ENCODE data around the gene TMEM80. TPM values are rescaled to one million over a fixed set of nuclear protein-coding genes. Genes with fewer than 3 reads are reported as not detected.

The TMEM80 gene
- total RNA-seq, 2 experiments from 2014 or later: 9.5 to 9.8 TPM

DNA sequence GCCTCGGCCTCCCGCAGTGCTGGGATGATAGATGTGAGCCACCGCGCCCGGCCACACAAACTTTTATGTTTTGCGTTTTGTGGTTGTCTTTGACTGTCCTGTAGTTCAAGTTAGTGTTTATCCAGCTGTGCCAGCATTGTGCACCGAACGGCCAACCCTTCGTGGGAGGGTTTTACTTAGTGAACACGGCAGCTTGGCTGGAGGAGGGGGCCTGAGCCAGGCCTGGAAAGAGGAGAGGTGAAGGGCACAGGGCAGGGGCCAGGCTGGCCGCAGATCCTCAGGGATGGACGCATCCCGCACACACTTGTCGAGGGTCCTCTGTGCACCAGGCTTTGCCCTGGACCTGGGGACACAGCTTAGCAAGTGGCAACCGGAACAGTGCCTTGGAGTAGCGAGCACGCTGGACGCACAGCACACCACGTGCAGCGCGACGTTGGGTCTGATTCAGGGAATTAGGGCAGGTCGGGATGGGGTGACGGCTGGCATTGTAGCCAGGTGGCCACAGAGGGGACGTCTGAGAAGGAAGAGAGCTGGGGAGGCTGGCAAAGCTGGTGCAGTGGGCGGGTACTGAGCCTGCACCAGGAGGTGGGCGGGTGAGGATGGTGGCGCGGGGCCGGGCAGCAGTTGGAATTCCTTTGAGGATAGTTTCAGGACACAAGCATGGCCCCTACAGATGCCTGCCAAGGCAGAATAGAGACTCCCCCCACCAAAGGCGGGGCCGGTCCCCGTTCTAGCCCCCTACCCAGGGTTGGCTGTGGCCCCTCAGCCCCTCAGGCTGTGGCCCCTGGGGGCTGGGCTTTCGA is 23.8 kb downstream of the TMEM80 start:
- intact Hi-C loops (cut with micrococcal nuclease): loop anchor here (5.0 kb wide), 1 partner anchor 182 kb away; the partner anchor contains the start of genes HRAS and LRRC56

GRCh38 chr11:720017-720641 is 24.5 kb downstream of the TMEM80 start:
- CTCF ChIA-PET: interaction anchor here (1.1 to 10.1 kb wide), 5 partner anchors 10 to 201 kb away, joined by 3 to 129 read pairs (median 5); partner anchors contain the start of gene TMEM80
- peaks cover 14% of the 10 kb centered on the region for H3K27me3 Mint-ChIP-seq
- DNase-seq: no peak
- H3K36me3 Mint-ChIP-seq: no peaks in the 10 kb centered on the region
- peak overlapping the region; percentile 3 for H3K4me3 Mint-ChIP-seq
- H3K4me1 Mint-ChIP-seq (ENCODE audit: low read depth): peaks cover 12% of the 10 kb centered on the region
- H3K27ac Mint-ChIP-seq: no peak overlapping the region
- peaks cover 3% of the 10 kb centered on the region for H3K9me3 Mint-ChIP-seq
- intact Hi-C loops (cut with micrococcal nuclease): loop anchor here (5.0 kb wide), 1 partner anchor 183 kb away; the partner anchor contains the start of genes HRAS and LRRC56
- POLR2A ChIA-PET: no interaction called here

More for the DNA sequence above, 23.8 kb downstream of the TMEM80 start:
- H3K9me3 Mint-ChIP-seq: peaks cover 3% of the 10 kb centered on the region
- ChIA-PET CTCF (interaction anchor here (0.9 to 10.1 kb wide), 5 partner anchors 9 to 165 kb away, joined by 3 to 129 read pairs (median 4); no protein-coding TSS in a partner anchor), POLR2A (no interaction called here)
- H3K4me1 Mint-ChIP-seq (ENCODE audit: low read depth): peaks cover 10% of the 10 kb centered on the region
- no peaks in the 10 kb centered on the region for H3K36me3 Mint-ChIP-seq
- H3K4me3 Mint-ChIP-seq: peak overlapping the region; percentile 17
- no peak overlapping the region for H3K27ac Mint-ChIP-seq
- DNase-seq: no peak
- peaks cover 14% of the 10 kb centered on the region for H3K27me3 Mint-ChIP-seq

- intact Hi-C loops (cut with micrococcal nuclease): loop anchor here (5.0 kb wide), 1 partner anchor 183 kb away; the partner anchor contains the start of genes HRAS and LRRC56
- Mint-ChIP-seq H3K27ac (no peak overlapping the region), H3K9me3 (no peaks in the 10 kb centered on the region), H3K27me3 (peaks cover 14% of the 10 kb centered on the region), H3K4me1 (ENCODE audit: low read depth) (peaks cover 12% of the 10 kb centered on the region), H3K4me3 (no peak overlapping the region), H3K36me3 (no peaks in the 10 kb centered on the region)
- peak; percentile 67 for DNase-seq
- ChIA-PET POLR2A (no interaction called here), CTCF (interaction anchor here (1.1 to 10.1 kb wide), 5 partner anchors 11 to 202 kb away, joined by 3 to 129 read pairs (median 5); partner anchors contain the start of gene TMEM80)
These were observed 25.1 kb downstream of the TMEM80 start for GRCh38 chr11:720642-721246.

- DNase-seq: no peak
- ChIA-PET CTCF (interaction anchor here (1.0 to 10.1 kb wide), 5 partner anchors 25 to 167 kb away, joined by 4 to 129 read pairs (median 38); partner anchors contain the start of genes DEAF1 and TMEM80), POLR2A (interaction anchor here (1.0 kb wide), 1 partner anchor 26 kb away, joined by 4 read pairs; the partner anchor contains the start of genes DEAF1 and TMEM80)
- H3K4me1 Mint-ChIP-seq (ENCODE audit: low read depth): peaks cover 12% of the 10 kb centered on the region
- H3K36me3 Mint-ChIP-seq: no peaks in the 10 kb centered on the region
- no peak overlapping the region for H3K27ac Mint-ChIP-seq
- no peaks in the 10 kb centered on the region for H3K9me3 Mint-ChIP-seq
- H3K27me3 Mint-ChIP-seq: peaks cover 14% of the 10 kb centered on the region
- intact Hi-C loops (cut with micrococcal nuclease): loop anchor here (5.0 kb wide), 1 partner anchor 184 kb away; the partner anchor contains the start of genes HRAS and LRRC56
- no peak overlapping the region for H3K4me3 Mint-ChIP-seq
These were observed 25.7 kb downstream of the TMEM80 start for GRCh38 chr11:721247-721740.

DNA sequence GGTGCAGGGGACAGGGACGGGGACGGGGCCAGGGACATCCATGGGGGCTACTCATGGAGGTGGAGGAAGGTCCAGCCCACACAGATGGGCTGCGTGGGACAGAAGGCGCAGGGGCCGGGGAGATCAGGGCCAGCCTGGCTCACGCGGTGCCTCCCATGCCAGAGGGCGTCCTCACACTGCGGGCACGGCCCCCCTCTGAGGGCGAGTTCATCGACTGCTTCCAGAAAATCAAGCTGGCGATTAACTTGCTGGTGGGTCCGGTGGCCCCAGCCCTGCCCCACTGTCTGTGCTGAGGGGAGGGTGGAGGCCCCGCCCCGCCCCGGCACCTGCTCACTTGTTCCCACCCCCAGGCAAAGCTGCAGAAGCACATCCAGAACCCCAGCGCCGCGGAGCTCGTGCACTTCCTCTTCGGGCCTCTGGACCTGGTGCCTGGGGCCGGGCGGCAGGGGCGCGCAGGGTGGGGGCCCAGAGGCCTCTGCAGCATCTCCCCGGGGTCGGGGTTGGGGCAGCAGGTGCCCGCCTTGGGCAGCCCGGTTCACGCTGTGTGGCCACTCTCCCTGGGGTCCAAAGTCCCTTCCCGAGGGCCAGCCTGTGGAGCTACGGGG is 26.2 kb downstream of the TMEM80 start:
- DNase-seq: peak; percentile 62
- H3K4me3 Mint-ChIP-seq: no peak overlapping the region
- H3K9me3 Mint-ChIP-seq: no peaks in the 10 kb centered on the region
- no peak overlapping the region for H3K27ac Mint-ChIP-seq
- CTCF ChIA-PET: interaction anchor here (1.0 to 10.1 kb wide), 7 partner anchors 25 to 167 kb away, joined by 3 to 129 read pairs (median 10); partner anchors contain the start of genes DEAF1 and TMEM80
- POLR2A ChIA-PET: interaction anchor here (1.0 kb wide), 1 partner anchor 26 kb away, joined by 4 read pairs; the partner anchor contains the start of genes DEAF1 and TMEM80
- no peaks in the 10 kb centered on the region for H3K36me3 Mint-ChIP-seq
- intact Hi-C loops (cut with micrococcal nuclease): loop anchor here (2.0 to 5.0 kb wide), 2 partner anchors 75 to 185 kb away; partner anchors contain the start of genes HRAS and LRRC56
- peaks cover 15% of the 10 kb centered on the region for H3K4me1 Mint-ChIP-seq (ENCODE audit: low read depth)
- H3K27me3 Mint-ChIP-seq: peaks cover 14% of the 10 kb centered on the region

GRCh38 chr11:722346-722811 is 26.8 kb downstream of the TMEM80 start:
- no peak for DNase-seq
- intact Hi-C loops (cut with micrococcal nuclease): loop anchor here (2.0 to 5.0 kb wide), 2 partner anchors 74 to 185 kb away; partner anchors contain the start of genes HRAS and LRRC56
- POLR2A ChIA-PET: interaction anchor here (1.0 kb wide), 1 partner anchor 27 kb away, joined by 4 read pairs; the partner anchor contains the start of genes DEAF1 and TMEM80
- Mint-ChIP-seq H3K9me3 (no peaks in the 10 kb centered on the region), H3K27ac (no peak overlapping the region), H3K36me3 (no peaks in the 10 kb centered on the region), H3K4me3 (no peak overlapping the region), H3K4me1 (ENCODE audit: low read depth) (peaks cover 18% of the 10 kb centered on the region), H3K27me3 (peaks cover 14% of the 10 kb centered on the region)
- CTCF ChIA-PET: interaction anchor here (1.0 to 10.1 kb wide), 11 partner anchors 10 to 168 kb away, joined by 3 to 129 read pairs (median 5); partner anchors contain the start of genes DEAF1, PHRF1 and TMEM80

DNA sequence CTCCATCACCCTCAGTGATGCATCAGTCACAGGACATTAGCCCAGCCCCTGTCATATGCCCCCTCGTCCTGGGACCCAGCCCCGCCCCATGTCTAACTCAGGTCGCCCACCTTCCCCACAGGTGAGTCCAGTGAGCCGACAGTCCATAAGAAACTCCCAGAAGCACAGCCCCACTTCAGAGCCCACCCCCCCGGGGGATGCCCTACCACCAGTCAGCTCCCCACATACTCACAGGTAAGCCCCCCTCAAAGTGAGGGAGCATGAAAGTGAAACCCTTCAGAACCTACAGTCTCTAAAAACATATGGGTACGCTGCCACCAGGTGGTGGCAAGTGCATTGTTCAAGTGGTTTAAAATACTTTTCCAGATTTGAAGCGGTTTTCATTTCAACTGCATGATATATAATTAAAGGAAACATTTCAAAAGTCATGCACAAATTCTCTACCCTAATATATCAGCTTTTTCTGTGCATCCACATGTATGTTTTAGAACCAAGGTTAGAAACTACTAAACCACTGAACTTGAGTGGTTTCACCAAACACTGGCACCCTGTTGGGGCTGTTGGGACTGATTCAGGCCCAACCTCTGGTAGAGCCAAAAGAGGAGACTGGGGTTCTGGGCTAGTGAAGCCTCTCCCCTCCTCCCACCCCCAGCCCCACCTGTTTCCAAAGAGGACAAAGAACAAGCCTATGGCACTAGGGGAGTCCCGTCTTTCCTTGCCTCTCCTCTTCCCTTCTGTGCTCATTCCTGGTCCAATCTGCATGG is 27.7 kb downstream of the TMEM80 start:
- peaks cover 24% of the 10 kb centered on the region for H3K4me1 Mint-ChIP-seq (ENCODE audit: low read depth)
- H3K4me3 Mint-ChIP-seq: peak overlapping the region; percentile 32
- no peaks in the 10 kb centered on the region for H3K9me3 Mint-ChIP-seq
- POLR2A ChIA-PET: interaction anchor here (0.9 to 1.1 kb wide), 2 partner anchors 28 to 43 kb away, joined by 3 read pairs; partner anchors contain the start of gene TMEM80
- DNase-seq: peak; percentile 65
- H3K27me3 Mint-ChIP-seq: peaks cover 14% of the 10 kb centered on the region
- CTCF ChIA-PET: interaction anchor here (0.9 to 10.1 kb wide), 17 partner anchors 11 to 189 kb away, joined by 3 to 129 read pairs (median 4); partner anchors contain the start of genes DEAF1, LMNTD2, PHRF1 and TMEM80
- H3K27ac Mint-ChIP-seq: peak overlapping the region; percentile 70
- no peaks in the 10 kb centered on the region for H3K36me3 Mint-ChIP-seq
- intact Hi-C loops (cut with micrococcal nuclease): loop anchor here (1.0 to 5.0 kb wide), 5 partner anchors 27 to 186 kb away; partner anchors contain the start of genes HRAS and LRRC56

DNA sequence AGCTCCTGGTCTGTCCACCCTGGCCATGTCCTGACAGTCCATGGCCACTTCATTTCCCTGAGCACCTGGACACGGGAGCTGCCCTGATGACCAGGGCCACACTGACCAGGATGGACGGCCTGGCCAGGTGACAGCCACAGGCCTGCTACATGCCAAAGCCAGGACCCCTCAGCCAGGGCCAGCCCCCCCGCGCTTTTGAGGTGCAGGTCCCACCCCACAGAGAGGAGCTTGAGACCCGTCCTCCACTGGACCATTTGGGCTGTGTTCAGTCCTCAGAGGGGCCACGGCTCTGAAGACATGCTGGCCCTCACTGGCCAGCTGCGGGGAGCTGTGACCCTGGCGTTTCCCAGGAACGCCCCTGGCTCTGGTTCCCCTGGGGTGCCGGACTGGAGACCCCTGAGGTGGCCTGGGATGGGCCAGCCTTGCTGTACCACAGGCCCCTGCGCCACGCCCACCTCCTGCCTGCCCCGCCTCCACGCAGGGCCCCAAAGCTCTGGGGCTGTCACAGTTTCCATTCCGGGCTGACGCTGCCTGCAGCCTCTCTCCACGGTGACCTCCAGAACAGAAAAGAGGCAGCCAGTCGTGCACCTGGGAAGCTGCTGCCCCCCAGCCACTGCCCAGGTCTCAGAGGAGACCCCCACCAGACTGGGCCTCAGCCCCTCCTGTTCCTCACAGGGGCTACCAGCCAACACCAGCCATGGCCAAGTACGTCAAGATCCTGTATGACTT is 28.6 kb downstream of the TMEM80 start:
- ChIA-PET CTCF (interaction anchor here (0.9 to 10.1 kb wide), 12 partner anchors 17 to 190 kb away, joined by 3 to 129 read pairs (median 5); partner anchors contain the start of genes DEAF1, LMNTD2 and TMEM80), POLR2A (interaction anchor here (0.9 to 1.2 kb wide), 3 partner anchors 28 to 148 kb away, joined by 3 to 4 read pairs (median 3); partner anchors contain the start of genes PHRF1 and TMEM80)
- peaks cover 12% of the 10 kb centered on the region for H3K27me3 Mint-ChIP-seq
- intact Hi-C loops (cut with micrococcal nuclease): loop anchor here (5.0 kb wide), 1 partner anchor 187 kb away; the partner anchor contains the start of genes HRAS and LRRC56
- no peaks in the 10 kb centered on the region for H3K9me3 Mint-ChIP-seq
- no peaks in the 10 kb centered on the region for H3K36me3 Mint-ChIP-seq
- no peak overlapping the region for H3K4me3 Mint-ChIP-seq
- peaks cover 24% of the 10 kb centered on the region for H3K4me1 Mint-ChIP-seq (ENCODE audit: low read depth)
- H3K27ac Mint-ChIP-seq: no peak overlapping the region
- DNase-seq: peak; percentile 48

DNA sequence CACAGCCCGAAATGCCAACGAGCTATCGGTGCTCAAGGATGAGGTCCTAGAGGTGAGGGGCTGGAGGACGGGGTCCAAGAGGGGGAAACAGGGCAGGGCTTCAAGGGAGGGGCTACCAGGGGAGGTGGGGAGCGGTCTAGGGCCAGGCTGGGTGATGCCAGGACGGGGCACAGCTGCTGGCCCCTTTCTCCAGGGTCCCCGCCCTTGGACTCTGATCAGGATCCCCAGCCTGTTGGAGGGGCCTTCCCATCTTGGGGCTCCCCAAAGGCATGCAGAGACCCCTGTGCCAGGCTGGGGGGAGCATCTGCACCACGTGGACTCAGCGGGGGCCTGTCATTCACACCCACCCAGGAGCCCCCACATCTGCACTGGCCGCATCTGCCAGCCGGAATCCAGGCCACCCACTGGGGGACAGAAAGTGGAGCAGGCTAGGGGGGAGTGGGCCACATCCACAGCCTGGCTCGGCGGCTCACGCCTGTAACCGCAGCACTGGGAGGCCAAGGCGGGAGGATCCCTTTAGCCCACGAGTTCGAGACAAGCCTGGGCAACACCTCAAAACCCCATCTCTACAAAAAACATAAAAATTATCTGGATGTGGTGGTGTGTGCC is 29.3 kb downstream of the TMEM80 start:
- H3K27me3 Mint-ChIP-seq: peaks cover 8% of the 10 kb centered on the region
- no peak overlapping the region for H3K27ac Mint-ChIP-seq
- H3K36me3 Mint-ChIP-seq: no peaks in the 10 kb centered on the region
- no peak for DNase-seq
- ChIA-PET POLR2A (interaction anchor here (1.2 to 2.7 kb wide), 3 partner anchors 23 to 149 kb away, joined by 3 to 13 read pairs (median 4); partner anchors contain the start of genes DEAF1, PHRF1 and TMEM80), CTCF (interaction anchor here (1.4 to 10.1 kb wide), 7 partner anchors 18 to 170 kb away, joined by 4 to 129 read pairs (median 26); partner anchors contain the start of genes DEAF1 and TMEM80)
- H3K4me3 Mint-ChIP-seq: peak overlapping the region; percentile 50
- H3K9me3 Mint-ChIP-seq: no peaks in the 10 kb centered on the region
- intact Hi-C loops (cut with micrococcal nuclease): loop anchor here (5.0 kb wide), 1 partner anchor 188 kb away; the partner anchor contains the start of genes HRAS and LRRC56
- H3K4me1 Mint-ChIP-seq (ENCODE audit: low read depth): peaks cover 24% of the 10 kb centered on the region
